K562 (cell line): ENCODE data around the gene MAN1B1. TPM values are rescaled to one million over a fixed set of nuclear protein-coding genes. Genes with fewer than 3 reads are reported as not detected.
A peak's percentile ranks its signal among the peaks of the same experiment; 100 is the strongest.

Source experiments
- NCOA2 ChIP-seq, 2 experiments: fragments of 450-650 bp; IDR thresholded peaks; 2 replicates each; pipeline ENCODE4 v1.6.1; 2018; ENCODE audit warnings: mild to moderate bottlenecking in 2 of 2, moderate library complexity in 1 of 2; ENCODE audit not compliant: partially characterized antibody in 2 of 2
- PHF8 ChIP-seq: fragments of 200-600 bp; sonication (generic); IDR thresholded peaks from 2 replicates; pipeline ENCODE4 v1.6.1; 2012; ENCODE audit warnings: mixed run types, mild to moderate bottlenecking, inconsistent platforms, low read length, moderate library complexity, borderline replicate concordance
- ZNF407 ChIP-seq: fragments of 450-650 bp; IDR thresholded peaks from 2 replicates; pipeline ENCODE4 v1.6.1; 2016; ENCODE audit warnings: low read depth
- polyA plus RNA-seq, 8 experiments: library from polyadenylated mRNA; depleted of rRNA in 4 of 8; stranded (reverse) in 5 of 8; unstranded in 3 of 8; fragments of >200 nt; fragmentation: Nextera tagmentation in 2 of 8; fragmentation: Illumina TruSeq in 1 of 8; extraction: Ambion mirVana in 2 of 8; extraction: Trizol in 1 of 8; gene quantifications; 2 replicates each; pipeline versions ENCODE4 v1.2.1 to v1.2.3, GENCODE V29; 2011 to 2014; ENCODE audit warnings: inconsistent platforms in 1 of 8, missing spikeins in 1 of 8
- total RNA-seq, 7 experiments: library from RNA; depleted of rRNA in 6 of 7; stranded (reverse); fragments of >200 nt in 6 of 7; fragmentation: Illumina TruSeq in 2 of 7; extraction: Trizol in 2 of 7; gene quantifications; 2 replicates each; pipeline versions ENCODE4 v1.2.1 to v1.2.3, GENCODE V29; 2011 to 2021; ENCODE audit warnings: low replicate concordance in 1 of 7
- TF ChIP-seq, protein P1 (sequence below): sonication (generic); formaldehyde crosslinking; IDR thresholded peaks from 2 replicates; pipeline ENCODE4 v1.8.1; 2023; ENCODE audit warnings: mild to moderate bottlenecking, missing genetic modification reagents

MAN1B1 gene
- total and polyA plus RNA-seq, 9 of the 15 experiments (the other 6 are each of a cell fraction or from before 2014, with no cell fraction given), result 0.55 to 36.6 (median 27.3) TPM

DNA sequence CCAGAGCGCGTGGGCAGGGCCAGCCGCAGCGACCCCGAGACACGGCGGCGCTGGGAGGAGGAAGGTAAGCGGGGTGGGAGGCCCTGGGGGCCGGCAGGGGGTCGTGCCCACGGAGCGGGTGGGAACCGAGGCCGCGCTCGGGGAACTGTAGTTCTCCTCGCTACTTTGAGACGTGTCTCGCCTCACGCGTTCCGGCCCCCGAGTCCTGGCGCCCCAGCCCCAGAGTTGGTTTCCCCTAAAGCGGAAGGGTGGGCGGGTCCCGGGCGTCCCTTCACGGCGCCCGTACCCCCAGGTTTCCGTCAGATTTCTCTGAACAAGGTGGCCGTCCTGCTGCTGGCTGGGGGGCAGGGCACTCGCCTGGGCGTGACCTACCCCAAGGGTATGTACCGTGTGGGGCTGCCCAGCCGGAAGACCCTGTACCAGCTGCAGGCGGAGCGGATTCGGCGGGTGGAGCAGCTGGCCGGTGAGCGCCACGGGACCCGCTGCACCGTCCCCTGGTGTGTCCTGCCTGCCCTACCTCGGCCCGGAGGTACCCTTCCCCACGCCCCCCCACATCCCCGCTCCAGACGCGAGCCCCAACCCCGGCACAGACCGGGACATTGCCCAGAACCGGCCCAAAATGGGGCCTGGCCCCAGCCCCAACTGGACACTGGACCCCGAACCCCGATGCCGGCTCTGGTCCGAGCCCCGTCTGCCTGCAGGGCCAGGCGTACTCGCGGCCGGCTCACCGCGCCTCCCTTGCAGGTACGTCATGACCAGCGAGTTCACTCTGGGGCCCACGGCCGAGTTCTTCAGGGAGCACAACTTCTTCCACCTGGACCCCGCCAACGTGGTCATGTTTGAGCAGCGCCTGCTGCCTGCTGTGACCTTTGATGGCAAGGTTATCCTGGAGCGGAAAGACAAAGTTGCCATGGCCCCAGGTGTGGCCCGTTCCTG lies 8.8 kb upstream of the MAN1B1 start (continued):
- 0 out of 2 replicates have a peak, but pooled peaks have one; percentile 28 for TF ChIP-seq ZNF407
- TF ChIP-seq PHF8, result peak; percentile 1; the same call in 1 of the 2 replicates
- TF ChIP-seq, protein P1, sequence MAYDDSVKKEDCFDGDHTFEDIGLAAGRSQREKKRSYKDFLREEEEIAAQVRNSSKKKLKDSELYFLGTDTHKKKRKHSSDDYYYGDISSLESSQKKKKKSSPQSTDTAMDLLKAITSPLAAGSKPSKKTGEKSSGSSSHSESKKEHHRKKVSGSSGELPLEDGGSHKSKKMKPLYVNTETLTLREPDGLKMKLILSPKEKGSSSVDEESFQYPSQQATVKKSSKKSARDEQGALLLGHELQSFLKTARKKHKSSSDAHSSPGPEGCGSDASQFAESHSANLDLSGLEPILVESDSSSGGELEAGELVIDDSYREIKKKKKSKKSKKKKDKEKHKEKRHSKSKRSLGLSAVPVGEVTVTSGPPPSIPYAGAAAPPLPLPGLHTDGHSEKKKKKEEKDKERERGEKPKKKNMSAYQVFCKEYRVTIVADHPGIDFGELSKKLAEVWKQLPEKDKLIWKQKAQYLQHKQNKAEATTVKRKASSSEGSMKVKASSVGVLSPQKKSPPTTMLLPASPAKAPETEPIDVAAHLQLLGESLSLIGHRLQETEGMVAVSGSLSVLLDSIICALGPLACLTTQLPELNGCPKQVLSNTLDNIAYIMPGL, result no peak
- TF ChIP-seq NCOA2 (IDR thresholded peaks at IDR 0.05; ENCODE audit: partially characterized antibody in 2 of 2), result no peak
